ENCODE results near the gene SNW1. TPM values are rescaled to one million over a fixed set of nuclear protein-coding genes. Genes with fewer than 3 reads are reported as not detected.
A peak's percentile ranks its signal among the peaks of the same experiment; 100 is the strongest.
"Not testable (repeated sequence)": the region's sequence is repeated elsewhere in the genome, so short reads cannot be mapped to it uniquely, and the experiment has no call there.

SNW1 gene
- total RNA-seq, 3 donors from 2014 or later = 58.5 to 63.3 (median 62.7) TPM

GRCh38 chr14:77800814-77801213 is 39.9 kb upstream of the SNW1 start:
- H3K9me3 ChIP-seq = no peaks in the 10 kb centered on the region
- no peaks in the 10 kb centered on the region for H3K4me1 ChIP-seq (ENCODE audit: low read depth)
- TF ChIP-seq, protein P1, sequence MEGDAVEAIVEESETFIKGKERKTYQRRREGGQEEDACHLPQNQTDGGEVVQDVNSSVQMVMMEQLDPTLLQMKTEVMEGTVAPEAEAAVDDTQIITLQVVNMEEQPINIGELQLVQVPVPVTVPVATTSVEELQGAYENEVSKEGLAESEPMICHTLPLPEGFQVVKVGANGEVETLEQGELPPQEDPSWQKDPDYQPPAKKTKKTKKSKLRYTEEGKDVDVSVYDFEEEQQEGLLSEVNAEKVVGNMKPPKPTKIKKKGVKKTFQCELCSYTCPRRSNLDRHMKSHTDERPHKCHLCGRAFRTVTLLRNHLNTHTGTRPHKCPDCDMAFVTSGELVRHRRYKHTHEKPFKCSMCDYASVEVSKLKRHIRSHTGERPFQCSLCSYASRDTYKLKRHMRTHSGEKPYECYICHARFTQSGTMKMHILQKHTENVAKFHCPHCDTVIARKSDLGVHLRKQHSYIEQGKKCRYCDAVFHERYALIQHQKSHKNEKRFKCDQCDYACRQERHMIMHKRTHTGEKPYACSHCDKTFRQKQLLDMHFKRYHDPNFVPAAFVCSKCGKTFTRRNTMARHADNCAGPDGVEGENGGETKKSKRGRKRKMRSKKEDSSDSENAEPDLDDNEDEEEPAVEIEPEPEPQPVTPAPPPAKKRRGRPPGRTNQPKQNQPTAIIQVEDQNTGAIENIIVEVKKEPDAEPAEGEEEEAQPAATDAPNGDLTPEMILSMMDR (IDR thresholded peaks at IDR 0.05) = no peak
- H3K36me3 ChIP-seq (ENCODE audit: low read depth) = no peaks in the 10 kb centered on the region
- DNase-seq = no peak
- H3K4me3 ChIP-seq = peak overlapping the region; percentile 75
- no peak for ATAC-seq
- intact Hi-C loops (cut with DNase I, micrococcal nuclease) = no loop called here

DNA sequence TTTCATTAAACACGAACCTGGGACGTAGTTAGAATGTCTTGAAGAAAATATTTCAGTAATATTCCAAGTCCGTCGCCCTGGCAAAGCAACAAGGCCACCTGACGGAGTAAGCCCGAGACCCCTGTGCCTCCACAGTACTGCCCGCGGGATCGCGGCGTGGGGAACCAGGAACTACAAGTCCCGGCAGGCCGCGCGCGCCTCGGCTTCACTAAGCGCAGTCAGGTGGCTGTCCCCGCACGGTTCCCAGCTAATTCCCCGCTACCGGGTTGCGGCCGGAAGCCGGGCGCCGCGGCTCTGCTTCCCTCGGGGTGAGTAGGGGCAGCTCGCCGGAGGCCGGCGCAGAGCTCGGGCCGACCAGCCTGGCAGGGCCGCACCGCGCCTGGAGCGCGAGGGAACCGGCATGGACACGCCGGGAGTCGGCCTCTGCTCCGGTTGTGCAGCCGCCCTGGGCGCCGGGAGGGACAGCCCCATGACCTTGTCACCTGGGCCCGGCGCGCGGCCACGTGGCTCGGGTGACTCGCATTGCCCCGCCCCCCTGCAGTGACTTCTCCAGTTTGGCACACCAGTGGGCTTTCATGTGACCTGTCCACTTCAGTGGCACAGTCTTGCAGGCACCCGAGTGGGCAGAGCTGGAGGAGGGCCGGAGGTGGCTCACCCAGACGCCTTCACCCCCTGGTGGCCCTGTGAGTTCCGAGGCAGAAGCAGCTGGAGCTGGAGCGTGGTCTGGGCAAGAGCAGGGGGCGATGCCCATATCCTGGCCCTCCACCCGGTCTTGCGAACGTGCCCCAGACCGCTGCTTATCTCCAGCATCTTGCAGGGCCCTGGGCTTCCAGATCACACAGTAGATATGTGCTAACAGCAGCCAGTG is 39.1 kb upstream of the SNW1 start, which contains the start of gene ADCK1:
ADCK1 (plus strand) TSS at position 247 of the 868 bp plus-strand sequence. CDS start 18,870 bp downstream, outside the sequence.
- H3K4me3 ChIP-seq = peak within 1 kb of the TSS; percentile 75
- TF ChIP-seq, protein P1 (IDR thresholded peaks at IDR 0.05) = no peak
- intact Hi-C loops (cut with DNase I, micrococcal nuclease) = no loop called here
- DNase-seq (peak; percentile 91 to 93 (median 93)), ATAC-seq (peak; percentile 96)
- H3K9me3 ChIP-seq = no peaks in the 10 kb centered on the region
- H3K36me3 ChIP-seq (ENCODE audit: low read depth) = no peaks in the 10 kb centered on the region
- no peaks in the 10 kb centered on the region for H3K4me1 ChIP-seq (ENCODE audit: low read depth)

GRCh38 chr14:77799456-77799855 is 38.5 kb upstream of the SNW1 start:
- intact Hi-C loops (cut with DNase I, micrococcal nuclease); H3K36me3 ChIP-seq (ENCODE audit: low read depth); ATAC-seq; H3K9me3 ChIP-seq; H3K4me1 ChIP-seq (ENCODE audit: low read depth): not testable (repeated sequence)
- peak overlapping the region; percentile 75 for H3K4me3 ChIP-seq
- DNase-seq = peak in 2 of 3 donors; percentile 13 to 27

DNA sequence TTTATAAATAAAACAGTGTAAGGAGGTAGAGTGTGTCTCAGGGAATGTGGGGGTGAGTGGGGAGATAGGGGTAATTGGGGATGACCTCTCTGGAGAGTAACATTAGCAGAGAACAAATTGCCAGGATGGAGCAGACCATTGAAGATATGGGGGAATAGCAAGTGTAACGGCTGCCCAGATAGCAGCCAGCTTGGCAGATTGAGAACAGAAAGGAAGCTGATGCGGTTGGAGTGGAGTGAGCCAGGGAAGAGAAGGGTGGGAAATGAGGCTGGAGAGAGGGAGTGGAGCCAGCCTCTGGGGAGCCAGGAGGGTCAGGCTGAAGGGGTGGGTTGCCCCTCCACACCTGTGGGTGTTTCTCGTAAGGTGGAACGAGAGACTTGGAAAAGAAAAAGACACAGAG is 33.4 kb upstream of the SNW1 start:
- Histone ChIP-seq H3K9me3 (no peaks in the 10 kb centered on the region), H3K4me3 (no peak overlapping the region), H3K4me1 (ENCODE audit: low read depth) (no peaks in the 10 kb centered on the region), H3K36me3 (ENCODE audit: low read depth) (no peaks in the 10 kb centered on the region)
- DNase-seq = no peak
- intact Hi-C loops (cut with DNase I, micrococcal nuclease) = no loop called here
- TF ChIP-seq, protein P1 (IDR thresholded peaks at IDR 0.05) = no peak
- ATAC-seq = no peak

DNA sequence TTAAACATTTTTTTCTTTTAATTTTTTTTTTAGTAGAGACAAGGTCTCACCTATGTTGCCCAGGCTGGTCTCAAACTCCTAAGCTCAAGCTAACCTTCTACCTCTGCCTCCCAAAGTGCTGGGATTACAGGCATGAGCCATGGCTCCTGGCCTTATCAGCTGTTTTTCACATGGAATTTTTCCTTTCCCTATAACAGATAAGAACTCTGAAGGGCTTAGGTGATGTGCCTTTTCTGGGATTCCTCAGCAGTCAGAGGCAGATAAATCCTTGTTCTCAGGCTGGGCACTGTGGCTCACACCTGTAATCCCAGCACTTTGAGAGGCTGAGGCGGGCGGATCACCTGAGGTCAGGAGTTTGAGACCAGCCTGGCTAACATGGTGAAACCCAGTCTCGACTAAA is 32.3 kb upstream of the SNW1 start:
- H3K4me1 ChIP-seq (ENCODE audit: low read depth); H3K4me3 ChIP-seq; ATAC-seq; DNase-seq; H3K9me3 ChIP-seq; intact Hi-C loops (cut with DNase I, micrococcal nuclease); H3K36me3 ChIP-seq (ENCODE audit: low read depth): not testable (repeated sequence)

DNA sequence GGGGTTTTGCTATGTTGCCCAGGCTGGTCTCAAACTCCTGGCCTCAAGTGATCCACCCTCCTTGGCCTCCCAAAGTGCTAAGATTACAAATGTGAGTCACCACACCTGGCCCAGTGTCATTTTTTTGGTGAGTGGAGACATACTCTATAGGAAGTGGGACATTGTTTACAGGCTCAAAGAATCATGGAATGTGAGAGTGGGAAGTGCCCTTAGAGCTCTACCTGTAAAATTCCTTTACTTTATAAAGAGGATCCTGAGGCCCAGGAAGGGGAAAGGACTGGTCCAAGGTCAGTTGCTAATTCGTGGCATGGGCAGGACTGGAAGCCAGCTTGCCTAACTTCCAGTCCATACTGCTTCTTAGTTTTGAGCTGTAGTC is 30.3 kb upstream of the SNW1 start:
- Histone ChIP-seq H3K36me3 (ENCODE audit: low read depth) (no peaks in the 10 kb centered on the region), H3K4me3 (no peak overlapping the region), H3K9me3 (no peaks in the 10 kb centered on the region), H3K4me1 (ENCODE audit: low read depth) (no peaks in the 10 kb centered on the region)
- TF ChIP-seq, protein P1 (IDR thresholded peaks at IDR 0.05) = no peak
- intact Hi-C loops (cut with DNase I, micrococcal nuclease) = no loop called here
- DNase-seq (no peak), ATAC-seq (no peak)
